Gastroesophageal sphincter (tissue), 3 donors: Measurements from ENCODE around the gene PLXNA2.

ENCODE experiments used
- POLR2AphosphoS5 ChIP-seq: sonication (generic); formaldehyde crosslinking; IDR thresholded peaks from one replicate; pipeline ENCODE4 v1.6.1; 2017; ENCODE audit warnings: antibody characterized with exemption
- TF ChIP-seq, protein P1 (sequence below), 4 experiments: fragments of 200-600 bp in 2 of 4; fragments of 450-650 bp in 2 of 4; sonication (generic) in 1 of 4; IDR thresholded peaks; one replicate each; pipeline ENCODE4 v1.5.1; 2017 to 2019; ENCODE audit warnings: antibody characterized with exemption in 4 of 4, mild to moderate bottlenecking in 2 of 4, moderate library complexity in 2 of 4

DNA sequence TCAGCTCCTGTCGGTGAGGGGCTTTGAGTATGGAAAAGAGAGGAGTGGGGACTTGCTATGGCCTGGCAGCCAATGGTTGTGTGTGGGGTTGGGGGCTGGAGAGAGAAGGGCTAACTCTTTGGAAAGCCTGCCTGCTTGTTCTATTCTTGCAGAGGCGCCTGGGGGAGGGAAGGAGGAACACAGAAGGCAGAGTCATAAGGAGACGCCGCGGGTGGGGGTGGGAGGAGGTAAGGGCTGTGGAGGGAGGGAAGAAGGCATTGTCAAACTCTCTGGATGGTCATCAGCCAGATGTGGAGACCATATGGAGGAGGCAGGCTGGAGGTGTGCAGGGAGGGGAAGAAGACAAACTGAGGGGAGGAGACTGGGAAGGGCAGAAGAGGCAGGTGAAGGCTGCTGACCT lies 70.0 kb downstream of the PLXNA2 start:
- TF ChIP-seq, protein P1, sequence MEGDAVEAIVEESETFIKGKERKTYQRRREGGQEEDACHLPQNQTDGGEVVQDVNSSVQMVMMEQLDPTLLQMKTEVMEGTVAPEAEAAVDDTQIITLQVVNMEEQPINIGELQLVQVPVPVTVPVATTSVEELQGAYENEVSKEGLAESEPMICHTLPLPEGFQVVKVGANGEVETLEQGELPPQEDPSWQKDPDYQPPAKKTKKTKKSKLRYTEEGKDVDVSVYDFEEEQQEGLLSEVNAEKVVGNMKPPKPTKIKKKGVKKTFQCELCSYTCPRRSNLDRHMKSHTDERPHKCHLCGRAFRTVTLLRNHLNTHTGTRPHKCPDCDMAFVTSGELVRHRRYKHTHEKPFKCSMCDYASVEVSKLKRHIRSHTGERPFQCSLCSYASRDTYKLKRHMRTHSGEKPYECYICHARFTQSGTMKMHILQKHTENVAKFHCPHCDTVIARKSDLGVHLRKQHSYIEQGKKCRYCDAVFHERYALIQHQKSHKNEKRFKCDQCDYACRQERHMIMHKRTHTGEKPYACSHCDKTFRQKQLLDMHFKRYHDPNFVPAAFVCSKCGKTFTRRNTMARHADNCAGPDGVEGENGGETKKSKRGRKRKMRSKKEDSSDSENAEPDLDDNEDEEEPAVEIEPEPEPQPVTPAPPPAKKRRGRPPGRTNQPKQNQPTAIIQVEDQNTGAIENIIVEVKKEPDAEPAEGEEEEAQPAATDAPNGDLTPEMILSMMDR (IDR thresholded peaks at IDR 0.05) = no peak
- no peak for TF ChIP-seq POLR2AphosphoS5
